NT2/D1 (cell line): ENCODE measurements around the gene NOL3.

Source experiments
- SUZ12 ChIP-seq: IDR thresholded peaks from 2 replicates; pipeline ENCODE4 v1.6.1; 2011; ENCODE audit not compliant: insufficient read length, insufficient read depth; ENCODE audit errors: extremely low read depth
- YY1 ChIP-seq: IDR thresholded peaks from 2 replicates; pipeline ENCODE4 v1.6.1; 2011; ENCODE audit not compliant: insufficient read length, insufficient read depth
- ZNF274 ChIP-seq: IDR thresholded peaks from 2 replicates; pipeline ENCODE4 v1.6.1; 2011; ENCODE audit warnings: mild to moderate bottlenecking, low read depth, low read length

GRCh38 chr16:67144943-67145342, 25.4 kb upstream of the NOL3 start:
- TF ChIP-seq YY1 (no peak), ZNF274 (no peak), SUZ12 (no peak)
